ENCODE data around the gene TMEM86B.

The TMEM86B gene

DNA sequence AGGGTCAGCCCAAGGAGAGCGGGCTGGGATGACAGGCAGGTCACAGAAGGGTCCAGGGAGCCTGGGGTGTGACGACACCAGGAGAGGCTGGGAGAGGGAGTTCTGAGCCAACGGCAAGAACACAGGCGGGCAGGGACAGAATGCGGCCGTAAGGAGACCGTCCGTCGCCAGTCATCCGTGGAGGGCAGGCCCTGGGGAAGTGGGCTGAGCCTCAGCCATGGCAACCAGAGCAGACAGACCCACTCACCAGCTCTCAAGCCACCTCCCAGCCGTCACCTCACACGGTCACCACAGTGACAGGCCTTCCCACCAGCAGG is 3.7 kb upstream of the TMEM86B start:
- TF ChIP-seq, protein P1, sequence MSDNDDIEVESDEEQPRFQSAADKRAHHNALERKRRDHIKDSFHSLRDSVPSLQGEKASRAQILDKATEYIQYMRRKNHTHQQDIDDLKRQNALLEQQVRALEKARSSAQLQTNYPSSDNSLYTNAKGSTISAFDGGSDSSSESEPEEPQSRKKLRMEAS (IDR thresholded peaks at IDR 0.05) = no peak
- no peak for TF ChIP-seq NFIC (IDR thresholded peaks at IDR 0.05)
- TF ChIP-seq CREB1 (IDR thresholded peaks at IDR 0.05; ENCODE audit: low read depth) = no peak
- no peak for TF ChIP-seq FOXM1 (IDR thresholded peaks at IDR 0.05; ENCODE audit: borderline replicate concordance, low read depth)
- TF ChIP-seq TEAD4 (IDR thresholded peaks at IDR 0.05) = no peak
- TF ChIP-seq ZBTB7A (IDR thresholded peaks at IDR 0.05; ENCODE audit: low read depth) = no peak
- no peak for TF ChIP-seq EGR1 (IDR thresholded peaks at IDR 0.05)
- TF ChIP-seq, protein P2, sequence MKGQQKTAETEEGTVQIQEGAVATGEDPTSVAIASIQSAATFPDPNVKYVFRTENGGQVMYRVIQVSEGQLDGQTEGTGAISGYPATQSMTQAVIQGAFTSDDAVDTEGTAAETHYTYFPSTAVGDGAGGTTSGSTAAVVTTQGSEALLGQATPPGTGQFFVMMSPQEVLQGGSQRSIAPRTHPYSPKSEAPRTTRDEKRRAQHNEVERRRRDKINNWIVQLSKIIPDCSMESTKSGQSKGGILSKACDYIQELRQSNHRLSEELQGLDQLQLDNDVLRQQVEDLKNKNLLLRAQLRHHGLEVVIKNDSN (IDR thresholded peaks at IDR 0.05) = no peak
- TF ChIP-seq CEBPB (IDR thresholded peaks at IDR 0.05) = no peak
- TF ChIP-seq TAF1 (IDR thresholded peaks at IDR 0.05; ENCODE audit: low read depth) = no peak

DNA sequence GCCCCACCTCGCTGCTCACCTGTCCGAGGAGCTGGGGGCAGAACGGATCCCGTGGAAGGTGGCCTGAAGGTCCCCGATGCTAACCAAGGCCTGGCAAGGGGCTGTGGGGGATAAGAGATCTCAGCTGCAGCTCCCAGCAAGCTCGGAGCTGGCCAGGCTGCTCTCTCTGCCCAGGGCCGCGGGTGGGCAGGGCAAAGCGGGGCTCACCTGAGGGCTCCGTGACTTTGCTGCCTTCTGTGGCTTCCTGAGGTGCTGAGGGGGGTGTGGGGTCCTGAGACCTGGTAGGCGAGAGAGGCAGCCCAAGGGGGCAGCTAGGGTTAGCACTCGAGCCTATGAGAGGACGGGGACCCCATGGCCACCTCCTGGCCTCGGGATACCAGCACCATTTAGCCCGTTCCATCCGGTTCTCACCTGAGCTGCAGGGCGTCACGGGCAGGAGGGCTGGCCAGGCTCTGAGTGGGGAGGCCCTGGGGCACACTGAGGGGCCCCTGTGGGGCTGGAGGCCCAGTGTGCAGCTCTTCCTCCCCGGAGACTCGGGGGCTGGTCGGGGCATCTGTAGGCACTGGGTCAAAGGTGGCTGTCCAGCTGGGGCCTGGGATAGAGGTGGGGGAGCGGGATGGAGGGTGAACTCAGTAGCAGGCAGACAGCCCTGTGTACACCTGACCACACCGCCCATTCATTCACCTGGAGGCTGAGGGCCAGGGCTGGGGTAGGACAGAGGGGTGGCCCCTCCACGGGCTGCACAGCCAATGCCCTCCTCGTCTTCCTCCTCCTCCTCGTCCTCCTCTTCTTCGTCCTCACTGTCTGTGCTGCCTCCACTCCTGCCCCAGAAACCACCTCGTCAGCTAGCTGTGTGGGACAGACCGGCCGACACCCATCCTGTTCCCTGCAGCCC is 3.1 kb upstream of the TMEM86B start:
- TF ChIP-seq, protein P1 (IDR thresholded peaks at IDR 0.05) = no peak
- TF ChIP-seq RAD21 (IDR thresholded peaks at IDR 0.05; ENCODE audit: low read depth) = no peak
- TF ChIP-seq, protein P2 (IDR thresholded peaks at IDR 0.05) = no peak
- TF ChIP-seq FOXM1 (IDR thresholded peaks at IDR 0.05; ENCODE audit: borderline replicate concordance, low read depth) = no peak
- TF ChIP-seq EP300 (IDR thresholded peaks at IDR 0.05; ENCODE audit: borderline replicate concordance) = no peak
- no peak for TF ChIP-seq TCF12 (IDR thresholded peaks at IDR 0.05; ENCODE audit: low read depth)
- TF ChIP-seq, protein P3, sequence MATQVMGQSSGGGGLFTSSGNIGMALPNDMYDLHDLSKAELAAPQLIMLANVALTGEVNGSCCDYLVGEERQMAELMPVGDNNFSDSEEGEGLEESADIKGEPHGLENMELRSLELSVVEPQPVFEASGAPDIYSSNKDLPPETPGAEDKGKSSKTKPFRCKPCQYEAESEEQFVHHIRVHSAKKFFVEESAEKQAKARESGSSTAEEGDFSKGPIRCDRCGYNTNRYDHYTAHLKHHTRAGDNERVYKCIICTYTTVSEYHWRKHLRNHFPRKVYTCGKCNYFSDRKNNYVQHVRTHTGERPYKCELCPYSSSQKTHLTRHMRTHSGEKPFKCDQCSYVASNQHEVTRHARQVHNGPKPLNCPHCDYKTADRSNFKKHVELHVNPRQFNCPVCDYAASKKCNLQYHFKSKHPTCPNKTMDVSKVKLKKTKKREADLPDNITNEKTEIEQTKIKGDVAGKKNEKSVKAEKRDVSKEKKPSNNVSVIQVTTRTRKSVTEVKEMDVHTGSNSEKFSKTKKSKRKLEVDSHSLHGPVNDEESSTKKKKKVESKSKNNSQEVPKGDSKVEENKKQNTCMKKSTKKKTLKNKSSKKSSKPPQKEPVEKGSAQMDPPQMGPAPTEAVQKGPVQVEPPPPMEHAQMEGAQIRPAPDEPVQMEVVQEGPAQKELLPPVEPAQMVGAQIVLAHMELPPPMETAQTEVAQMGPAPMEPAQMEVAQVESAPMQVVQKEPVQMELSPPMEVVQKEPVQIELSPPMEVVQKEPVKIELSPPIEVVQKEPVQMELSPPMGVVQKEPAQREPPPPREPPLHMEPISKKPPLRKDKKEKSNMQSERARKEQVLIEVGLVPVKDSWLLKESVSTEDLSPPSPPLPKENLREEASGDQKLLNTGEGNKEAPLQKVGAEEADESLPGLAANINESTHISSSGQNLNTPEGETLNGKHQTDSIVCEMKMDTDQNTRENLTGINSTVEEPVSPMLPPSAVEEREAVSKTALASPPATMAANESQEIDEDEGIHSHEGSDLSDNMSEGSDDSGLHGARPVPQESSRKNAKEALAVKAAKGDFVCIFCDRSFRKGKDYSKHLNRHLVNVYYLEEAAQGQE (IDR thresholded peaks at IDR 0.05; ENCODE audit: low read depth) = no peak
- no peak for TF ChIP-seq YY1 (IDR thresholded peaks at IDR 0.05; ENCODE audit: low read depth)
- no peak for TF ChIP-seq CREB1 (IDR thresholded peaks at IDR 0.05; ENCODE audit: low read depth)
- no peak for TF ChIP-seq EGR1 (IDR thresholded peaks at IDR 0.05)
- TF ChIP-seq TAF1 (IDR thresholded peaks at IDR 0.05; ENCODE audit: low read depth) = no peak
- TF ChIP-seq ZBTB7A (IDR thresholded peaks at IDR 0.05; ENCODE audit: low read depth) = no peak
- no peak for TF ChIP-seq TEAD4 (IDR thresholded peaks at IDR 0.05)

DNA sequence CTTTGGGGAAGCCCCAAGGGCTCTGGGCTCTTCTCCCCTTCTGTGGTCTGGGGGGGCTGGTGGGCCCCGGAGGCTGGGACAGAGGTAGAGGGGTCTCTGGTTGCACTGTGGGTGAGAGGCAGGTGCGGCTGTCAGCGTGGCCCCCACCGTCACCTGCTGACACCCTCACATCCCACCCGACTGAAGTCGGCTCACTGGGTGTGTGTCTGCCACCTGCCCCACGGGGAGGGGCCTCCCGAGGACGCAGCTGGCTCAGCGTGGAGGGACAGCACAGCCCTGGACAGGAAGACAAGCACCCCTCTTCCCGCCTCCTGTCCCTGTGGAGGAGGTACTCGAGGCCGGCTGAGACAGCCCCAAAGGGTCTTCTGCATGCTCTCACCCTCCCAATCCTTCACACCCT is 2.2 kb upstream of the TMEM86B start:
- no peak for TF ChIP-seq EGR1 (IDR thresholded peaks at IDR 0.05)

DNA sequence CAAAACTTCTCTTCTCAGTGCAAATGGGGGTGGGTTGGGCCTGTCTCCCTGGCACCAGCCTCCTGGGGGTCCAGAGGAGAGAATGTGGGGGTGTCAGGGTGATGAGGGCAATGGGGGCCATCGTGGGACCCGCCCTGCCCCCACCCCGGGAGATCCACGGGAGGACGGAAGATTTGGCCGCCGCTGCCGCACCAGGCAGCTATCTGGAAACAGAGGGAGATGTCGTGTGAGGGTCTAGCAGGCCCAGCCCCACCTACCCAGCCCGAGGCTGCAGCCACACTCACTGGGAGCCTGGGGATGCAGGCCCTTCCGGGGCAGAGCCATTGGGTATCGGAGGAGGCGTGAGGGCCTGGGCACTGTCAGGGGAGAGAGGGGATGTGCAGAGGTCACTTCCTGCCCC is 1.8 kb upstream of the TMEM86B start:
- TF ChIP-seq TCF12 (IDR thresholded peaks at IDR 0.05; ENCODE audit: low read depth) (no peak), CEBPB (IDR thresholded peaks at IDR 0.05) (no peak), ZBTB7A (IDR thresholded peaks at IDR 0.05; ENCODE audit: low read depth) (no peak), EGR1 (IDR thresholded peaks at IDR 0.05) (no peak), FOXM1 (IDR thresholded peaks at IDR 0.05; ENCODE audit: borderline replicate concordance, low read depth) (no peak), YY1 (IDR thresholded peaks at IDR 0.05; ENCODE audit: low read depth) (no peak), RAD21 (IDR thresholded peaks at IDR 0.05; ENCODE audit: low read depth) (no peak), TEAD4 (IDR thresholded peaks at IDR 0.05) (no peak), CREB1 (IDR thresholded peaks at IDR 0.05; ENCODE audit: low read depth) (no peak), TAF1 (IDR thresholded peaks at IDR 0.05; ENCODE audit: low read depth) (no peak), EP300 (IDR thresholded peaks at IDR 0.05; ENCODE audit: borderline replicate concordance) (no peak), NFIC (IDR thresholded peaks at IDR 0.05) (no peak)
- TF ChIP-seq, protein P2 (IDR thresholded peaks at IDR 0.05) = no peak
- TF ChIP-seq, protein P1 (IDR thresholded peaks at IDR 0.05) = no peak
- TF ChIP-seq, protein P3 (IDR thresholded peaks at IDR 0.05; ENCODE audit: low read depth) = no peak

DNA sequence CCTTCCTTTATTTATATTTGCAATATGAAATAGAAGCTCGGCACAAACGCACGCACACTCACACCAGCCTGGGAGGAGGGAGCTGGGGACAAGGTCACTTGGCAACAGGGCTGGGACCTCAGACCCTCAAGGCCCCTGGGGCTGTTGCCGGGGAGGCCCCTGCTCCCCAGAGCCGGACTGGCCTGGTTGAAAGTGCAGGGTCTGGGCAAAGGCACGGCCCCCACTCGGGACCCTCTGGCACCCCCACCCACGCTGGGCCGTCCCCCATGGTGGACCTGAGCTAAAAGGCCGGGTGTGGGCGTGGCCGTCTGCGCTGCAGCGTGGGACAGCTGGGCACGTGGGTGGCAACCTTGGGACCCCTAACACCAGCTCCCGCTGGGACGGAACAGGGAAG is 1.2 kb upstream of the TMEM86B start:
- no peak for TF ChIP-seq TEAD4 (IDR thresholded peaks at IDR 0.05)
- TF ChIP-seq NFIC (IDR thresholded peaks at IDR 0.05) = no peak
- no peak for TF ChIP-seq FOXM1 (IDR thresholded peaks at IDR 0.05; ENCODE audit: borderline replicate concordance, low read depth)
- TF ChIP-seq CREB1 (IDR thresholded peaks at IDR 0.05; ENCODE audit: low read depth) = no peak

Measured in Ishikawa (cell line).